Neural crest cell (in vitro differentiated cells): Measurements from ENCODE around the gene DOCK10. TPM values are rescaled to one million over a fixed set of nuclear protein-coding genes. Genes with fewer than 3 reads are reported as not detected.

Experiments used
- DNase-seq: peaks from one replicate; pipeline ENCODE4 v3.0.0; 2021; ENCODE audit warnings: low read depth, mixed read lengths, low spot score
- H3K27ac Mint-ChIP-seq: one replicate; pipeline ENCODE4 v1.8.0; 2021; ENCODE audit warnings: mild to moderate bottlenecking, mixed read lengths; ENCODE audit not compliant: unreplicated experiment
- H3K27me3 Mint-ChIP-seq: 2 replicates; pipeline ENCODE4 v1.8.0; 2021; ENCODE audit warnings: low read depth, mild to moderate bottlenecking, mixed read lengths
- H3K36me3 Mint-ChIP-seq: 2 replicates; pipeline ENCODE4 v1.8.0; 2021; ENCODE audit warnings: low read depth, mild to moderate bottlenecking, mixed read lengths
- H3K4me1 Mint-ChIP-seq: 2 replicates; pipeline ENCODE4 v1.8.0; 2021; ENCODE audit warnings: mixed read lengths
- H3K4me3 Mint-ChIP-seq: one replicate; pipeline ENCODE4 v1.8.0; 2021; ENCODE audit warnings: mild to moderate bottlenecking, mixed read lengths
- H3K9me3 Mint-ChIP-seq: 2 replicates; pipeline ENCODE4 v1.8.0; 2021; ENCODE audit warnings: mixed read lengths
- CTCF ChIP-seq: fragments of 200-600 bp; sonication (generic); conservative IDR thresholded peaks from 2 replicates; pipeline ENCODE4 v1.5.0; 2021; ENCODE audit warnings: antibody characterized with exemption, mild to moderate bottlenecking
- total RNA-seq: library from RNA; stranded (reverse); gene quantifications from 2 replicates; pipeline ENCODE4 v1.2.1, GENCODE V29; 2021

DOCK10 gene
- total RNA-seq, 1 donor from 2014 or later: 29.7 TPM

GRCh38 chr2:225037415-225038230 is 4.6 kb downstream of the DOCK10 start:
- no peak overlapping the region for H3K4me3 Mint-ChIP-seq
- peaks cover 36% of the 10 kb centered on the region for H3K27me3 Mint-ChIP-seq
- peaks cover 2% of the 10 kb centered on the region for H3K9me3 Mint-ChIP-seq
- TF ChIP-seq CTCF: no peak
- no peak for DNase-seq
- H3K27ac Mint-ChIP-seq: no peak overlapping the region
- H3K4me1 Mint-ChIP-seq: peaks cover 19% of the 10 kb centered on the region
- peaks cover 2% of the 10 kb centered on the region for H3K36me3 Mint-ChIP-seq

- Mint-ChIP-seq H3K4me1 (peaks cover 19% of the 10 kb centered on the region), H3K27ac (no peak overlapping the region), H3K4me3 (no peak overlapping the region), H3K9me3 (peaks cover 2% of the 10 kb centered on the region), H3K36me3 (peaks cover 2% of the 10 kb centered on the region), H3K27me3 (peaks cover 32% of the 10 kb centered on the region)
- no peak for DNase-seq
- no peak for TF ChIP-seq CTCF
These were observed 5.8 kb downstream of the DOCK10 start for GRCh38 chr2:225036431-225036830.

GRCh38 chr2:225033440-225034318 is 8.6 kb downstream of the DOCK10 start:
- no peak for TF ChIP-seq CTCF
- peaks cover 2% of the 10 kb centered on the region for H3K9me3 Mint-ChIP-seq
- DNase-seq: no peak
- H3K27me3 Mint-ChIP-seq: peaks cover 4% of the 10 kb centered on the region
- H3K27ac Mint-ChIP-seq: no peak overlapping the region
- peaks cover 12% of the 10 kb centered on the region for H3K4me1 Mint-ChIP-seq
- H3K4me3 Mint-ChIP-seq: no peak overlapping the region
- H3K36me3 Mint-ChIP-seq: peaks cover 2% of the 10 kb centered on the region

GRCh38 chr2:225032246-225032645 is 10.0 kb downstream of the DOCK10 start:
- H3K4me1 Mint-ChIP-seq: peaks cover 12% of the 10 kb centered on the region
- no peak for TF ChIP-seq CTCF
- no peaks in the 10 kb centered on the region for H3K27me3 Mint-ChIP-seq
- H3K9me3 Mint-ChIP-seq: peaks cover 2% of the 10 kb centered on the region
- DNase-seq: no peak
- H3K36me3 Mint-ChIP-seq: peaks cover 2% of the 10 kb centered on the region
- H3K27ac Mint-ChIP-seq: no peak overlapping the region
- H3K4me3 Mint-ChIP-seq: no peak overlapping the region

GRCh38 chr2:225031599-225031998 is 10.7 kb downstream of the DOCK10 start:
- DNase-seq: no peak
- H3K9me3 Mint-ChIP-seq: peaks cover 2% of the 10 kb centered on the region
- H3K36me3 Mint-ChIP-seq: peaks cover 2% of the 10 kb centered on the region
- no peak overlapping the region for H3K27ac Mint-ChIP-seq
- no peaks in the 10 kb centered on the region for H3K27me3 Mint-ChIP-seq
- TF ChIP-seq CTCF: no peak
- no peak overlapping the region for H3K4me3 Mint-ChIP-seq
- H3K4me1 Mint-ChIP-seq: peaks cover 12% of the 10 kb centered on the region
